Large intestine (tissue), 3 donors: ENCODE measurements around the gene EFCAB10. TPM values are rescaled to one million over a fixed set of nuclear protein-coding genes. Genes with fewer than 3 reads are reported as not detected.
"Not testable (repeated sequence)": the region's sequence is repeated elsewhere in the genome, so short reads cannot be mapped to it uniquely, and the experiment has no call there.

Experiments used
- DNase-seq, 2 donors: peaks; one replicate each; pipeline versions ENCODE4 v3.0.0 to v3.0.0-alpha.2; 2013
- H3K27ac ChIP-seq: one replicate; pipeline ENCODE4 v1.5.1; 2013; ENCODE audit warnings: low read length
- H3K27me3 ChIP-seq: 2 replicates; pipeline ENCODE4 v1.6.1; 2013; ENCODE audit warnings: low read length; ENCODE audit not compliant: control insufficient read depth, insufficient read depth
- H3K36me3 ChIP-seq: 2 replicates; pipeline ENCODE4 v1.6.1; 2013; ENCODE audit warnings: low read length; ENCODE audit not compliant: control insufficient read depth, insufficient read depth
- H3K4me1 ChIP-seq: one replicate; pipeline ENCODE4 v1.6.1; 2013; ENCODE audit warnings: low read length; ENCODE audit not compliant: control insufficient read depth, insufficient read depth
- H3K4me3 ChIP-seq: one replicate; pipeline ENCODE4 v1.5.1; 2013; ENCODE audit warnings: low read length
- H3K9me3 ChIP-seq: one replicate; pipeline ENCODE4 v1.6.1; 2013; ENCODE audit warnings: mild to moderate bottlenecking, low read depth, low read length, moderate library complexity; ENCODE audit not compliant: control insufficient read depth
- WGBS: methylation state at CpG from one replicate; pipeline ENCODE4 v1.1.5; 2013; ENCODE audit warnings: low lambda C conversion rate; ENCODE audit not compliant: insufficient coverage; 5-methylcytosine and 5-hydroxymethylcytosine counted together
- polyA plus RNA-seq: library from polyadenylated mRNA; unstranded; fragments of 120-200 nt; gene quantifications from one replicate; pipeline ENCODE4 v1.2.1, GENCODE V29; 2013

The EFCAB10 gene
- polyA plus RNA-seq, 1 donor = 1.4 TPM

DNA sequence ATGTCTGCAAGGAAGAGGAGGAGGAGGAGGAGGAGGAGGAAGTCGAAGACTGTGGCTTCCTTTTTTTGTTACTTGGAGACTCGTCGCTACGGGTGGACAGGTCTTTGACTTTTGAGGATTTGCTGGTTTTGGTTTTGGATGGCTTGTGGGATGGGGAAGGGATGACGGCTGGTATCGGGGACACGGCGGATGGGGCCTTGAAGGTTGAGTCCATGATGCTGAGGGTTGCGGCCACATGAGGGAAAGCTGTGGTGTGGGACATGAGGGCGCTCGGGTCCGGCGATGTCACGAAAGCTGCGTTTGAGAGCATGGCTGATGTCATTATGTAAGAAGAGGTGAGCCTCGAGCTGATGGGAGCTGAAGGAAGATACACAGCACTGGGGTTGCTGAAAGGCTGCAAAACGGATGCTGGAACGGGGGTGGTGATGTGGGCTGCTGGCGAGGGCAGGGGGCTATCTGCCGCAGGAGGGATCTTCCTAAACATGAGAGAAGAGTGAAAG, 33.1 kb upstream of the EFCAB10 start:
- Histone ChIP-seq H3K27ac (no peak overlapping the region), H3K36me3 (peaks cover 60% of the 10 kb centered on the region), H3K9me3 (no peaks in the 10 kb centered on the region), H3K4me1 (no peaks in the 10 kb centered on the region), H3K4me3 (no peak overlapping the region), H3K27me3 (no peaks in the 10 kb centered on the region)
- no peak for DNase-seq
- 100% methylated on average over 3 of the region's 20 CpGs for WGBS

DNA sequence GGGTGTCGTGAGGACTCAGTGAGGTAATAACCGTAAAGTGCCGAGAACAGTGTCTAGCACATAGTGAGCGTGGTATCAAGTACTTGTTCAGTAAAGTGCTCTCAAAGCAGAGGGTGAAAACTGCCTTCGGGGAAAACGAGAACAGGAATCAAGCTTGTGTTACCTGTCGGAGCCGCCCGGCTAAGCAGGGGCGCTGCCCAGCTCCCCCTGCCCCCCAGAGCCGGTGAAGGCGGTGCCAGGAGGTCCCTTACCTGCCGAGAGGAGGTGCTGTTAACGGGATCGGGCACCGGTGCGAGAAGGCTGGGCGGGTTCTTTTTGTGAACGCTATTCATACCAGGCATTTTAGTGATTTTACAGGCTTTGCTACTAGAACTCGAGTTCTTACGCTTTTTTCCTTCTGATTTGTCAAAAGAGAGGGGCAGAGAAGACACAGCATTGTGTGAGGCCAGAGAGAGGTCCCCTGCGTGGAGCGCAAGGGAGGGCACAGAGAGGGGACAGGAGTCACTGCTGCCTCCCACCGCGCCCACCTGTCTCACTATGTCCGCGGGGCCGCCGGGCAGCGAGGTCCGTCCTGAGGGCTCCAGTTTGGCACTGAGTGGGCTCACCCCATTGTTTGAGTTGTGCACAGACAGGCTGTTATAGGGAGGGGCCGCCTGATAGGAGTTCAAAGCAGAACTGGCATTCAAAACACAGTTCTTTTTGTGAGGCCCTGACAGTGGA, 32.5 kb upstream of the EFCAB10 start:
- H3K27ac ChIP-seq = no peak overlapping the region
- DNase-seq = no peak
- peaks cover 59% of the 10 kb centered on the region for H3K36me3 ChIP-seq
- no peaks in the 10 kb centered on the region for H3K9me3 ChIP-seq
- H3K27me3 ChIP-seq = no peaks in the 10 kb centered on the region
- WGBS = 91% methylated on average over 4 of the region's 32 CpGs
- no peak overlapping the region for H3K4me3 ChIP-seq
- H3K4me1 ChIP-seq = no peaks in the 10 kb centered on the region

DNA sequence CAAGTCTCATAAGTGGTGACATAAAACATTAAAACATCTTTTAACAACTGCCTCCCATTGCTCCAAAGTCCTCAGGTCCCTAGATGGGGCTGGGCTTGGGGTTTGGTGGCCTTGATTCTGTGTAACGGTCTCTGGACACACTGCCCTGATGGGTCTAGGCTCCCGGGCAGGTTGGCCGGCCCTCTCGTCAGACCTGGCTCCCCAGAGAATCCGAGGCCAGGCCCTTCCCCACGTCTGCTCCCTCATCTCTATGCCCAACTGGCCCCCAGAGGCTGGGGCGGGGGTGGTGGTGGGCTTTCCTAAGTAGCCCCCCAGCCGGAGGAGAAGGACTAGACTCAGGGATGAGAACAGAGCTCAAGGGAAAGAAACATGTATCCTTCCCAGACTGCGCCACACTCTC, 31.5 kb upstream of the EFCAB10 start:
- DNase-seq = no peak
- Histone ChIP-seq H3K36me3 (peaks cover 49% of the 10 kb centered on the region), H3K9me3 (no peaks in the 10 kb centered on the region), H3K27ac (no peak overlapping the region), H3K4me3 (no peak overlapping the region), H3K4me1 (no peaks in the 10 kb centered on the region), H3K27me3 (no peaks in the 10 kb centered on the region)
- WGBS = no CpG with 5 or more reads among the region's 9 CpGs

DNA sequence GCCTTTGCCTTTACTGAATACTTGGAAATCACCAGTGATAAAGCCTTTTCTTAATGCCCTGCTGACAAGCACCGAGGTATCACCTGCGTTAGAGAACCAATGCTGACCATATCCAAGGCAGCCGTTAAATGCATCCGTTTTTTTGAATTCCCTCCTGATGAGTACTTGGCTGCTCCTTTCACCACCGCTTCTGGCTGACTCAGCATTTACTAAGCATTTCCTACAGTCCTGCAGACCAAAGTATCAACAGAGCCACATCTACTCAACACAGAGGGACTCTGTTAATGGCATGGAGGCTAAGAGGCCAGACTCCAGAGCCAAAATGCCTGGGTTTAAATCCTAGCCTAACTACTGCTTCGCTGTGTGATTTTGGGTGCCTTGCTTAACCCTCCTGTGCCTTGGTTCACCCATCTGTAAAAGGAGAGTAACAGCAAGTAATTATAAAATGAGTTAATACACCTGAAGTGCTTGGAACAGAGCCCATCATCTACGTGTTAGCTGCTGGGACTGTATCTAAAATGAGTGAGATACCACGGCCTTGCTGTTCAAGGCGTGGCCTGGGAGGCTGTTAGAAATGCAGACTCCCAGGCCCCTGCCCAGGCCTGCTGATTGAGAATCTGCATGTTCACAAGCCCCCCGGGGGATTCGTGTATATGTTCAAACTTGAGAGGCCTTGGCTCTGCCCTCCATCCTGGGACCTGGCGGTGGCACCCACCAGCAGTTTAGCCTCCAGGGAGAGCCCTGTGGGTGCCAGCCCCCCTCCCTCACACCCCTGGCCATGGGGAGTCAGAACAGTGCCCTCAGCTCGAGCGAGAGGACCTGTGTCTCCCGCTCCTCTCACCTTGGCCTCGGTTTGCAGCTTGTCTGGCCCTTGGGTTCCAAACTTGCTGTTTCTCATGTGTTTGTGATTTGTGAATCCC, 30.8 kb upstream of the EFCAB10 start:
- Histone ChIP-seq H3K36me3 (peaks cover 43% of the 10 kb centered on the region), H3K27ac (no peak overlapping the region), H3K4me1 (no peaks in the 10 kb centered on the region), H3K27me3 (no peaks in the 10 kb centered on the region), H3K4me3 (no peak overlapping the region), H3K9me3 (no peaks in the 10 kb centered on the region)
- DNase-seq = no peak
- WGBS = 100% methylated on average over 1 of the region's 16 CpGs

DNA sequence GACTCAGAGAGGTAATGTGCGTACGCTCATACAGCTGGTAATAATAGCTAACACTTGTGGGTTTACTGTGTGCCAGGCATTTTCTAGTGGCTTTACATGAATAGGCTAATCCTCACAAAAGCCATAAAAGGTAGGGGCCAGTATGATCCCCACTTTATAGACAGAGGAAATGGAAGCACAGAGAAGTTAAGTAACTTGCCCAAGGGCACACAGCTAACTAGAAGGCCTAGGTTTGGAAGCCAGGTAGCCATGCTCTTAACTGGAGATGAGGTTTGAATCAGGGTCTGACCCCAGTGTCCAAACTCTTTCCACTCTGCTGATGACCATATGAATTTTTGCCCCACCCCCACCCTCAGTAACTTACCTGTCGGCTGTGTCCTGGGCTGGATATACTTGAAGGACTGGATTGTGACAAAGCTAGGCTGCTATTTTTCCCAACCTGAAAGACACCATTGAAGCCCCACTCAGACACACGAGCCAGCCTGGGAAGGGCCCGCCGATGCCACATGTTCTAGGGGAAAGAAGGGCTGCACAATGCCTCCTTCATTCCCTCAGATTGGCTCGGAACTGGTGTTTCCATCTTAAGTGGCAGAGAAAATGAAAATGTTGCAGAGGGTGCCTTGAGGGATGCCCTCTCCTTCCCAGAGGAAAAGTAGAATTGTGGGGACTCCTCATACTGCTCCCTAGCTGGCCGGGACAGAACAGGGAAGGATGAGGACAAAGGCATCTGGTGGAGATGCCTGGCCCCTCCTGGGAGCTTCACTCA, 29.1 kb upstream of the EFCAB10 start:
- H3K27ac ChIP-seq = no peak overlapping the region
- no peaks in the 10 kb centered on the region for H3K9me3 ChIP-seq
- WGBS = no CpG with 5 or more reads among the region's 8 CpGs
- no peak overlapping the region for H3K4me3 ChIP-seq
- DNase-seq = no peak
- no peaks in the 10 kb centered on the region for H3K27me3 ChIP-seq
- H3K4me1 ChIP-seq = no peaks in the 10 kb centered on the region
- peaks cover 31% of the 10 kb centered on the region for H3K36me3 ChIP-seq

DNA sequence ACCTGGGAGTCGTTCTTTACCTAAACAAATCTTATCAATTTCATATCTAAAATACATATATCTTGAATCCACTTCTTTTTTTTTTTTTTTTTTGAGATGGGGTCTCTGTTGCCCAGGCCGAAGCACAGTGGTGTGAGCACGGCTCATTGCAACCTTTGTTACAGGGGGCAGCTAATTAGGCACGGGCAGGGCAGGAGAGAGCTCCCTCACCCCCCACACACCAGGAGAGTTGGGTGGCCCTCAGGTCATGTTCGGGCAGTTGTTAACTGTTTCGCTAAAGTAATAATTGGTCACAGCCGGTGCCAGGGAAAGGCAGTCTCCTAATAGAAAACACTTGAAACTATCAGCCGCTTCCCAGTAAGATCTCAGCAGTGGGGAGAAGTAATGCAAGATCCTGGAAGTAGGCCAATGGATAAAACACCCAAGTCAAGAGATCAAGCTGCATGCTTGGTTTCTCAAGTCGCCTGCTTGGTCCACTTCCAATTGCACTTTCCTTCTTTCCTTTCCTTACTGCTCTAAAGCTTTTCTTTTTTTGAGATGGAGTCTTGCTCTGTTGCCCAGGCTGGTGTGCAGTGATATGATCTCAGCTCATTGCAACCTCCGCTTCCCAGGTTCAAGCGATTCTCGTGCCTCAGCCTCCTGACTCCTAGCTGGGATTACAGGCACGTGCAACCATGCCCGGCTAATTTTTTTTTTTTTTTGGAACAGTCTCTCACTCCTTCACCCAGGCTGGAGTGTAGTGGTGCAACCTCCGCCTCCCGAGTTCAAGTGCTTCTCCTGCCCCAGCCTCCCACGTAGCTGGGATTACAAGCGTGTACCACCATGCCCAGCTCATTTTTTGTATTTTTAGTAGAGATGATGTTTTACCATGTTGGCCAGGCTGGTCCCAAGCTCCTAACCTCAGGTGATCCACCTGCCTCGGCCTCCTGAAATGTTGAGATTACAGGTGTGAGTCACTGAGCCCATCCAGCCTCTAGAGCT, 21.3 kb upstream of the EFCAB10 start:
- peaks cover 2% of the 10 kb centered on the region for H3K36me3 ChIP-seq
- WGBS = 42% methylated on average over 2 of the region's 19 CpGs
- no peak for DNase-seq
- no peaks in the 10 kb centered on the region for H3K9me3 ChIP-seq
- no peaks in the 10 kb centered on the region for H3K4me1 ChIP-seq
- no peaks in the 10 kb centered on the region for H3K27me3 ChIP-seq
- no peak overlapping the region for H3K27ac ChIP-seq
- no peak overlapping the region for H3K4me3 ChIP-seq

DNA sequence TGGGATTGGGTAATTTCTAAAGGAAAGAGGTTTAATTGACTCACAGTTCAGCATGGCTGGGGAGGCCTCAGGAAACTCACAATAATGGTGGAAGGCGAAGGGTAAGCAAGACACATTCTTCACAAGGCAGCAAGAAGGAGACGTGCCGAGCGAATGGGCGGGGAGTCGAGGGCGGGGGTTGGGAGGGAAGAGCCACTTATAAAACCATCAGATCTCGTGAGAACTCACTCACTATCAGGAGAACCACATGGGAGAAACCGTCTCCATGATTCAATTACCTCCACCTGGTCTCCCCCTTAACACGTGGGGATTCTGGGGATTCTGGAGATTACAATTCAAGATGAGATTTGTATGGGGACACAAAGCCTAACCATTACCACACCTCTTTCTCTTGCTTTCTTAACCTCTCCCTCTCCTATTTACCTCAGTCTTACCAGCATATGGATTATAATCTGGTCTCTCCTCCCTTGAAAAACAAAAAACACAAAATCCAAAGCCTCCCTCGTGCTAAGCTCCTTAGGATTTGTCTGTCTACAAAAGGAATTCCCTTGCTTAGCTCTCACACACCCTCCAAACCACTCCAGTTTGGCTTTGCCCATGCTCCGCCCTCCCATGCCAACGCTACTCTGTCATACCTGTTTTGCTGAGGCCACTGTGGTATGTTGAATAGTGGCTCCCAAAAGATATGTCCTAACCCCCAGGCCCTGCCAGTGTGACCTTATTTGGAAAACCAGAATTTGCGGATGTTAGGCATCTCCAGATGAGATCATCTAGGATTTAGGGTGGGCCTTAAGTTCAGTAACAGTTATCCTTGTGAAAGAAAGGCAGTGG, 19.6 kb upstream of the EFCAB10 start:
- DNase-seq = no peak
- Histone ChIP-seq H3K4me3 (no peak overlapping the region), H3K27ac (no peak overlapping the region), H3K36me3 (no peaks in the 10 kb centered on the region), H3K9me3 (no peaks in the 10 kb centered on the region), H3K4me1 (no peaks in the 10 kb centered on the region), H3K27me3 (no peaks in the 10 kb centered on the region)
- WGBS = 100% methylated on average over 1 of the region's 14 CpGs

DNA sequence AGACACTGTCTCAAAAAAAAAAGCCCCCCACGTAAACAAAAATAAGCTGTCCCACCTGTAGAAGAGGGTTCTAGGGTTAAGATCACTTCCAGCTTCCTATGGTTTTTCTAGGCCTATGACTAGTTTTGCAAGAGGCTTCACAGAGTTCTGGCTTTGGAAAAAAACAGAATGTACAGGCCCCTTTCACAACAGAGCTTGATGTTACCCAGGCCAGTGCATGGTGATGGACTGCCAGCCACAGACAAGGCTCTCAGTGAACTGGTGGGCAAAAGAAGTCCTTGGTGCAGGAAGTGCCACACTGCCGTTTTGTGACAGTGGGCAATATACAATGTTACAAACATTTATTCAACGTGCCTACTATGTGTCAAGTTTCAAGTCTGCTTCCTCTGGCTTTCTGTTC, 18.3 kb upstream of the EFCAB10 start:
- no peaks in the 10 kb centered on the region for H3K9me3 ChIP-seq
- H3K4me1 ChIP-seq = no peaks in the 10 kb centered on the region
- no peak for DNase-seq
- no peak overlapping the region for H3K27ac ChIP-seq
- no peaks in the 10 kb centered on the region for H3K36me3 ChIP-seq
- H3K4me3 ChIP-seq = no peak overlapping the region
- WGBS = 100% methylated on average over 1 of the region's 3 CpGs
- no peaks in the 10 kb centered on the region for H3K27me3 ChIP-seq

DNA sequence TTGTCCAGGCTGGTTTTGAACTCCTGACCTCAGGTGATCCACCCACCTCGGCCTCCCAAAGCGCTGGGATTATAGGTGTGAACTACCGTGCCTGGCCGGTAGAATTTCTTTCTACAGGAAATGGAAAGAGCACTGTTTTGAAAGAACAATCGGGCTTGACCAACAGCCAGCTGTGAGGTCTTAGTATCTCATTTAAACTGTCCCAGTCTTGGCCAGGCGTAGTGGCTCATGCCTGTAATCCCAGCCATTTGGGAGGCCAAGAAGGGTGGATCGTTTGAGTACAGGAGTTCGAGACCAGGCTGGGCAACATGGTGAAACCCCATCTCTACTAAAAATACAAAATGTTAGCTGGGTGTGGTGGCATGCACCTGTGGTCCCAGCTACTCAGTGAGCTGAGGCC, 17.8 kb upstream of the EFCAB10 start:
- H3K36me3 ChIP-seq, H3K4me3 ChIP-seq, H3K9me3 ChIP-seq, H3K27me3 ChIP-seq, H3K27ac ChIP-seq, H3K4me1 ChIP-seq, DNase-seq: not testable (repeated sequence)
- no CpG with 5 or more reads among the region's 8 CpGs for WGBS
